Activated CD4-positive, alpha-beta T cell treated with anti-CD3 and anti-CD28 coated beads for 1 hour (primary cell): ENCODE results near the gene MEGF8.
A peak's percentile ranks its signal among the peaks of the same experiment; 100 is the strongest.

Experiments used
- DNase-seq: peaks from one replicate; pipeline ENCODE4 v3.0.0-alpha.2; 2020

MEGF8 gene

GRCh38 chr19:42357290-42357689 lies 31.9 kb downstream of the MEGF8 start:
- DNase-seq: no peak

GRCh38 chr19:42360787-42361544 lies 35.5 kb downstream of the MEGF8 start:
- DNase-seq: no peak

- no peak for DNase-seq
Observed at GRCh38 chr19:42361545-42361910, 36.1 kb downstream of the MEGF8 start.

GRCh38 chr19:42362342-42362741 lies 36.9 kb downstream of the MEGF8 start:
- DNase-seq: no peak

- DNase-seq: no peak
Observed at GRCh38 chr19:42362891-42363440, 37.5 kb downstream of the MEGF8 start.

GRCh38 chr19:42363614-42364346 lies 38.3 kb downstream of the MEGF8 start:
- DNase-seq: no peak

- no peak for DNase-seq
Observed at GRCh38 chr19:42366673-42367072, 41.2 kb downstream of the MEGF8 start.

GRCh38 chr19:42367929-42368328 lies 42.5 kb downstream of the MEGF8 start:
- no peak for DNase-seq

- DNase-seq: no peak
Observed at GRCh38 chr19:42368360-42368759, 42.9 kb downstream of the MEGF8 start.

- no peak for DNase-seq
Observed at GRCh38 chr19:42368765-42369164, 43.3 kb downstream of the MEGF8 start.

- no peak for DNase-seq
Observed at GRCh38 chr19:42369433-42370067, 44.1 kb downstream of the MEGF8 start.

GRCh38 chr19:42370068-42370520 lies 44.7 kb downstream of the MEGF8 start:
- DNase-seq: no peak

GRCh38 chr19:42370626-42371175 lies 45.3 kb downstream of the MEGF8 start:
- no peak for DNase-seq

- DNase-seq: no peak
Observed at GRCh38 chr19:42374826-42375376, 49.5 kb downstream of the MEGF8 start.

GRCh38 chr19:42375415-42376176 lies 50.2 kb downstream of the MEGF8 start:
- no peak for DNase-seq

GRCh38 chr19:42376177-42376555 lies 50.7 kb downstream of the MEGF8 start:
- DNase-seq: no peak

- no peak for DNase-seq
Observed at GRCh38 chr19:42378225-42379215, 53.1 kb downstream of the MEGF8 start.

- DNase-seq: no peak
Observed at GRCh38 chr19:42380155-42380554, 54.7 kb downstream of the MEGF8 start.

GRCh38 chr19:42386974-42387707 lies 61.7 kb downstream of the MEGF8 start:
- DNase-seq: peak; percentile 50

GRCh38 chr19:42388851-42389489 lies 63.5 kb downstream of the MEGF8 start:
- DNase-seq: no peak
